Caco-2 (cell line): ENCODE measurements around the gene CREB3L1. TPM values are rescaled to one million over a fixed set of nuclear protein-coding genes. Genes with fewer than 3 reads are reported as not detected.
A peak's percentile ranks its signal among the peaks of the same experiment; 100 is the strongest.

Experiments used
- BruUV-seq: library from RNA; stranded (reverse); fragments of 400-500 nt; replicated peaks from 2 replicates; lab custom pipeline; 2021; lab: Mats Ljungman, UMichigan
- CTCF ChIA-PET: fragments of 300-600 bp; sonication (Branson Sonifier 250); formaldehyde crosslinking; loops from one replicate; lab custom pipeline; 2022; ENCODE audit warnings: antibody characterized with exemption; lab: Charles Lee
- POLR2A ChIA-PET: fragments of 300-600 bp; sonication (Branson Sonifier 250); formaldehyde crosslinking; loops from one replicate; lab custom pipeline; 2022; ENCODE audit warnings: antibody characterized with exemption; lab: Charles Lee
- DNase-seq, 2 experiments: peaks; one replicate each; pipeline versions ENCODE4 v3.0.0 to v3.0.0-alpha.2; 2020 to 2022
- H3K27me3 ChIP-seq: replicated peaks from 2 replicates; pipeline ENCODE4 v1.6.0; 2011; ENCODE audit warnings: low read length; ENCODE audit not compliant: control insufficient read depth, insufficient read depth
- H3K36me3 ChIP-seq: 2 replicates; pipeline ENCODE4 v1.5.1; 2011; ENCODE audit warnings: low read length; ENCODE audit not compliant: control insufficient read depth, insufficient read depth
- H3K4me1 ChIP-seq: fragments of 250-450 bp; sonication (Bioruptor Pico); 2 replicates; pipeline ENCODE4 v1.5.1; 2020; ENCODE audit warnings: mild to moderate bottlenecking
- H3K4me3 ChIP-seq: 2 replicates; pipeline ENCODE4 v1.5.1; 2011; ENCODE audit warnings: low read depth, mild to moderate bottlenecking, control low read depth, low read length
- H3K9me3 ChIP-seq: fragments of 250-450 bp; sonication (Bioruptor Pico); 2 replicates; pipeline ENCODE4 v1.5.1; 2020; ENCODE audit warnings: mild to moderate bottlenecking, moderate library complexity
- H3K27ac Mint-ChIP-seq: one replicate; pipeline ENCODE4 v1.8.0; 2022; ENCODE audit warnings: mixed read lengths; ENCODE audit not compliant: unreplicated experiment
- H3K27me3 Mint-ChIP-seq: one replicate; pipeline ENCODE4 v1.8.0; 2022; ENCODE audit warnings: mixed read lengths; ENCODE audit not compliant: insufficient read depth, unreplicated experiment
- H3K36me3 Mint-ChIP-seq: one replicate; pipeline ENCODE4 v1.8.0; 2022; ENCODE audit warnings: mild to moderate bottlenecking, mixed read lengths; ENCODE audit not compliant: insufficient read depth, unreplicated experiment
- H3K4me1 Mint-ChIP-seq: one replicate; pipeline ENCODE4 v1.8.0; 2022; ENCODE audit warnings: low read depth, mixed read lengths; ENCODE audit not compliant: unreplicated experiment
- H3K4me3 Mint-ChIP-seq: one replicate; pipeline ENCODE4 v1.8.0; 2022; ENCODE audit warnings: mild to moderate bottlenecking, moderate library complexity, mixed read lengths; ENCODE audit not compliant: unreplicated experiment
- H3K9me3 Mint-ChIP-seq: one replicate; pipeline ENCODE4 v1.8.0; 2022; ENCODE audit warnings: mixed read lengths; ENCODE audit not compliant: unreplicated experiment
- intact Hi-C: fragments of 100-400 bp; cut with micrococcal nuclease; formaldehyde crosslinking; loops from one replicate; pipeline ENCODE4 v1.10.0; 2022; ENCODE audit not compliant: unreplicated experiment
- total RNA-seq: library from RNA; stranded (reverse); gene quantifications from 2 replicates; pipeline ENCODE4 v1.2.3, GENCODE V29; 2022
- TF ChIP-seq, protein P1 (sequence below), 2 experiments: fragments of 200-600 bp in 1 of 2; IDR thresholded peaks; 1 replicate in 1 of 2; 2 replicates in 1 of 2; pipeline versions ENCODE4 v1.5.1 to v1.8.0; 2011 to 2022; ENCODE audit warnings: antibody characterized with exemption in 1 of 2, control low read depth in 1 of 2, inconsistent platforms in 1 of 2, low read depth in 1 of 2, low read length in 1 of 2, mild to moderate bottlenecking in 1 of 2, moderate library complexity in 1 of 2; ENCODE audit not compliant: insufficient read depth in 1 of 2, severe bottlenecking in 1 of 2, unreplicated experiment in 1 of 2

CREB3L1 gene
- total RNA-seq, 1 experiment from 2014 or later = 24.9 TPM

DNA sequence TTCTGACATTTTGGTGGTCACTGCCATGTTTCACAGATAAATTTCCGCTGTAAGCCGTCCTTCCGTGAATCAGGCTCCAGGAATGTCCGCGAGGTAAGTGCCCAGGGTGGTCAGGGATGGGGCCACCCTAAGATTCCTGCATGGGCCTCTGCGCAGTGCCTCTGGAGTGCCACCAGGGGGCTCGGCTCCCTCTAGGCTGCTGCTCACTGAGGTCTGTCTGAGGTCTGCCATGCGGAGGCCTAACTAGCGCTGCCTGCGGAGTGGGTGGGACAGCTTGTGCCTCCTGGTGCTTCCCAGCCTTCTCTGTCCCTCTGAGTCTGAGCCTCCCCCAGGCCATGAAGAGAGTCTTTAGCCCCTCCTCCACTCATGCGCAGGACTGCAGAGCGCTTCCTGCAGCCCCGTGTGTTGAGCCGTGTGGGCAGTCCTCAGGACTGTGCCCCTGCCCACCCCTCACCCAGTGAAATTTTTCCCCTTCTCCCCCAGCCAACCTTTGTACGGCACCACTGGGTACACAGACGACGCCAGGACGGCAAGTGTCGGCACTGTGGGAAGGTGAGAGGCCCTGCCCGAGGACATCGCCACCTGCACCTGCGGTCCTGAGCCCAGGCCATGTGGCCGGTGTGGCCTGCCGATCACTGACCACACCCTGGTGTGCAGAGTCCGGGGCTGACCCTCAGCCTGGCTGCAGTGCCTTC is 92.1 kb downstream of the CREB3L1 start:
- ChIA-PET CTCF (interaction anchor here (1.4 to 1.8 kb wide), 2 partner anchors 17 to 22 kb away, joined by 4 to 8 read pairs; partner anchors contain the start of gene CHRM4), POLR2A (no interaction called here)

DNA sequence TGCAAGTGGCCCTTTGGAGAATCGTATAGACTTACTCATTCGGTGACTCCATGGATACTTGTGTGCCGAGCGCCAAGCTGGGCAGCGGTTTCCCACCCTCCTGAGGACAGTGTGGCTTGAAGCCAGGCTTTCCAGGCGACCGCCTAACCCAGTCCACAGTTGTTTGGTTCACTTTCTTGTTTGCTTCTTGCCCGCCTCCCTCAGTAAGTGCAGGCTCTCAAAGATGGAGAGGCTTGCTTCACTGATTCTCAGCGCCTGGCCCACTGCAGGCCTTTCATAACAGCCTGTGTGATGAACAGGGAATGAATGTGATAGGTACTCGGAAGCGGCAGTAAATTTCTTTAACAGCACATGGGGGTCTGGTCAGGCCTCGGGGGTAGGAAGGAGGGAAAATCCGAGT is 92.8 kb downstream of the CREB3L1 start:
- intact Hi-C loops = no loop called here
- TF ChIP-seq, protein P1, sequence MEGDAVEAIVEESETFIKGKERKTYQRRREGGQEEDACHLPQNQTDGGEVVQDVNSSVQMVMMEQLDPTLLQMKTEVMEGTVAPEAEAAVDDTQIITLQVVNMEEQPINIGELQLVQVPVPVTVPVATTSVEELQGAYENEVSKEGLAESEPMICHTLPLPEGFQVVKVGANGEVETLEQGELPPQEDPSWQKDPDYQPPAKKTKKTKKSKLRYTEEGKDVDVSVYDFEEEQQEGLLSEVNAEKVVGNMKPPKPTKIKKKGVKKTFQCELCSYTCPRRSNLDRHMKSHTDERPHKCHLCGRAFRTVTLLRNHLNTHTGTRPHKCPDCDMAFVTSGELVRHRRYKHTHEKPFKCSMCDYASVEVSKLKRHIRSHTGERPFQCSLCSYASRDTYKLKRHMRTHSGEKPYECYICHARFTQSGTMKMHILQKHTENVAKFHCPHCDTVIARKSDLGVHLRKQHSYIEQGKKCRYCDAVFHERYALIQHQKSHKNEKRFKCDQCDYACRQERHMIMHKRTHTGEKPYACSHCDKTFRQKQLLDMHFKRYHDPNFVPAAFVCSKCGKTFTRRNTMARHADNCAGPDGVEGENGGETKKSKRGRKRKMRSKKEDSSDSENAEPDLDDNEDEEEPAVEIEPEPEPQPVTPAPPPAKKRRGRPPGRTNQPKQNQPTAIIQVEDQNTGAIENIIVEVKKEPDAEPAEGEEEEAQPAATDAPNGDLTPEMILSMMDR (IDR thresholded peaks at IDR 0.05; ENCODE audit: insufficient read depth in 1 of 2, low read depth in 1 of 2, low read length in 1 of 2, severe bottlenecking in 1 of 2, unreplicated experiment in 1 of 2) = no peak

More for the DNA sequence above, 92.1 kb downstream of the CREB3L1 start:
- no TSS peak for BruUV-seq
- no peaks in the 10 kb centered on the region for H3K27me3 Mint-ChIP-seq
- intact Hi-C loops = loop anchor here (1.0 to 5.0 kb wide), 2 partner anchors 23 to 127 kb away; no protein-coding TSS in a partner anchor
- peaks cover 43% of the 10 kb centered on the region for H3K36me3 Mint-ChIP-seq
- Histone ChIP-seq H3K9me3 (no peaks in the 10 kb centered on the region), H3K4me1 (peaks cover 6% of the 10 kb centered on the region; the same call in 1 of the 2 replicates), H3K36me3 (peaks cover 5% of the 10 kb centered on the region), H3K4me3 (no peak overlapping the region), H3K27me3 (no peaks in the 10 kb centered on the region)
- TF ChIP-seq, protein P1 (IDR thresholded peaks at IDR 0.05; ENCODE audit: insufficient read depth in 1 of 2, low read depth in 1 of 2, low read length in 1 of 2, severe bottlenecking in 1 of 2, unreplicated experiment in 1 of 2) = peak; percentile 96 to 98
- H3K4me3 Mint-ChIP-seq = no peak overlapping the region
- no peaks in the 10 kb centered on the region for H3K4me1 Mint-ChIP-seq
- H3K27ac Mint-ChIP-seq = no peak overlapping the region
- peak; percentile 79 to 80 for DNase-seq
- H3K9me3 Mint-ChIP-seq = no peaks in the 10 kb centered on the region

More for the DNA sequence above, 92.8 kb downstream of the CREB3L1 start:
- DNase-seq = no peak
- no peak overlapping the region for H3K4me3 Mint-ChIP-seq
- ChIA-PET POLR2A (no interaction called here), CTCF (no interaction called here)
- Histone ChIP-seq H3K4me3 (no peak overlapping the region), H3K4me1 (peaks cover 6% of the 10 kb centered on the region; the same call in 1 of the 2 replicates), H3K9me3 (no peaks in the 10 kb centered on the region), H3K36me3 (peaks cover 5% of the 10 kb centered on the region), H3K27me3 (no peaks in the 10 kb centered on the region)
- H3K9me3 Mint-ChIP-seq = no peaks in the 10 kb centered on the region
- no peak overlapping the region for H3K27ac Mint-ChIP-seq
- H3K4me1 Mint-ChIP-seq = no peaks in the 10 kb centered on the region
- no peaks in the 10 kb centered on the region for H3K27me3 Mint-ChIP-seq
- no TSS peak for BruUV-seq
- H3K36me3 Mint-ChIP-seq = peaks cover 43% of the 10 kb centered on the region

Other genes starting within 250 kb of the CREB3L1 start
- 20.0 and 21.8 TPM in 2 replicates for gene PHF21A, start 156.2 kb upstream of the CREB3L1 start, total RNA-seq
- 59.3 and 59.5 TPM in 2 replicates for gene DGKZ, start 69.8 kb downstream of the CREB3L1 start, total RNA-seq
- gene MDK, start 104.0 kb downstream of the CREB3L1 start, total RNA-seq = 601 and 699 TPM in 2 replicates
- 0.27 and 0.28 TPM in 2 replicates for gene CHRM4, start 114.1 kb downstream of the CREB3L1 start, total RNA-seq